LNCAP (cell line): ENCODE data around the gene HMCN2.

Source experiments
- CTCF ChIP-seq: fragments of 450-650 bp; IDR thresholded peaks from 2 replicates; pipeline ENCODE4 v1.5.1; 2017; ENCODE audit warnings: mild to moderate bottlenecking

HMCN2 gene

GRCh38 chr9:130405657-130406257 lies 140.2 kb downstream of the HMCN2 start:
- TF ChIP-seq CTCF = no peak

DNA sequence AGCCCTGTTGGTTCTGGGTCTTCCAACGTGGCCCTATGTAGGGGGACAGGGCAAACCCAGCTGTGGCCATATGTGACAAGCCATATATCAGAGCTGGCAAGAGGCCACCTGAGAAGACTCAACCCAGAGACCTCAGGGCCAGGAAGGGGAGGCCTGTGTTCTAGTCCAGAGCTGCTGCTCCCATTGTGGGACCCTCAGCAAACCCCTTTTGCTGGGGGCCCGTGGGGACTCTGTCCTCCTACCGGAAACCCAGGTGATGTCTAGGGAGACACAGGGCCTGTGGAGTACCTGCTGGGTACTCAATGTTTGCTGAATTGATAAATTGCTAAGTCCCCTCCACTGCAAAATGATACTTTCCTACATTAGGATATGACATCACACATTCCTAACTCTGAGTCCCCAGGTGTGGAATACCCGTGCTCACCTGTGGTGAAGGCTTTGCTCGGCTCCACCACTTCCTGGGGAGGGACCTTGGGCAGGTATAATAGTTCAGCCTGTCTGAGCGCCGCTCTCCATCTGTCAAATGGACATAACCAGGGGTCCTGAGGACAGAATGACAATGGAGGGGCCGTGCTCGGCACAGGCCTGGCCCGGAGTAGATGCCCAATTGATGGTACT lies 140.8 kb downstream of the HMCN2 start:
- no peak for TF ChIP-seq CTCF

DNA sequence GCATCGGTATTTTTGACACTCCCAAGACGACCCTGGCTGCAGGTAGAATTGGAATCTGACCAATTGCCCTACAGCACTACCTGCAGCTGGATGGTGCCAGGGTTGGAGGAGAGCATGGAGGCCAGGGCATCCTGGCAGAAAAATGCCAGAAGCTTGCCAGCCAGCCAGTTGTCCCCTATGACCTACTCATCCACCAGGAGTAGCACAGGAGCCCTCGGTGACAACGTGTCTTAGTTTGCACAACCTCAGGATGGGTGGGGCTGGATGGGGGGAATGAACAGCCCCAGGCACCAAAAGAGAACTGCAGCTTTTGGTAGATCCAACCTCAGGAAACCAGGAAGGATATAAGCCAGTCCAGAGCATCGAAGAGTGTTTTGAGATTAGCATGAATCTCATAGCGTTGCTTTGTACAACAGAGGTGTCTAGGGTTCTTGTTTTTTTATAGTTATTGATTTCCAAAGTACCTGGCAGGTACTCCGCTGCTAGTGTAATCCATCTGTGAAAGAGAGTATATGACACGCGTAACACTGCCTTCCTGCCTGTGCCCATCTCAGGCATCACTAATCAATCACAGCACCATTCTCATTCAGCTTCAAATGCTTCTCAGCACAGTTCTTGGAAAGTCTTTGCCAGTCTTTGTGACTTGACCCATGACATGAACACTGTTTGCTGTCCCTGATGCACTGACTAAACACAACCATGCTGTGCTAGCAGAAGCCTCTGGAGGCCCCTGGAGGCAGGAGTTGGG lies 142.5 kb downstream of the HMCN2 start:
- TF ChIP-seq CTCF = no peak

- TF ChIP-seq CTCF = no peak
Measured at GRCh38 chr9:130408669-130409068, 143.1 kb downstream of the HMCN2 start.

- no peak for TF ChIP-seq CTCF
Measured at GRCh38 chr9:130409246-130409645, 143.7 kb downstream of the HMCN2 start.

- no peak for TF ChIP-seq CTCF
Measured at GRCh38 chr9:130410443-130410842, 144.9 kb downstream of the HMCN2 start.

DNA sequence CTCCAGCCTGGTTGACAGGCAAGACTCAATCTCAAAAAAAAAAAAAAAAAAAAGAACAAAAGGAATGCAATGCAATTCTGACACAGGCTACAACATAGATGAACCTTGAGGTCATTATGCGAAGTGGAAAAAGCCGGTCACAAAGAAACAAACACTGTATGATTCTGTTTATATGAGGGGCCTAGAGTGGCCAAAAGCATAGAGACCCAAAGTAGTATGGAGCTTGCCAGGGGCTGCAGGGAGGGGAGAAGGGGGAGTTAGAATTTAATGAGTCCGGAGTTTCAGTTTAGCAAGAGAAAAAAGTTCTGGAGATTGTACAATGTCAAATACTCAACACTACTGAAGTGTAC lies 146.0 kb downstream of the HMCN2 start:
- TF ChIP-seq CTCF = no peak
